Measurements from ENCODE around the gene RTN1.

The RTN1 gene

DNA sequence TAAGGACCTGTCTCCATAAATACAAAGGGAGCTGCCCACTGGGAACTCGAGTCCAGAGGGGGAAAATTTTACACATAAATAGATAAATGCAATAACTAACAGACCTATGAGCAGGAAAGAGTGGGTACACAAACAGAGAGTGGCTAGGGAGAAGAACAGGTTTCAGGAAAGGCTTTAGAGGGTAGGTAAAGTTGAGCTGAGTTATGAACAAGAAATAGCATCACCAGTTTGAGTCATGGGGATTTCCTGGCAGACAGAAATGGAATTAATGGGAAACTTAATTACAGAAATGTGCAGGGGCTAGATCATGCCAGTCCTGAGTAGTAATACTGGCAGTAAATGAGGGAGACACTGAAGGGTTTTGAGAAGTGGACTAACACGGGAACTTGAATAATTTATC lies 236.0 kb downstream of the RTN1 start:
- in situ Hi-C loops (cut with MboI; ENCODE audit: low sequenced_read_pairs), result loop anchor here (25.0 kb wide), 1 partner anchor 553 kb away; no protein-coding TSS in a partner anchor

- in situ Hi-C loops (cut with MboI; ENCODE audit: low sequenced_read_pairs), result loop anchor here (25.0 kb wide), 1 partner anchor 554 kb away; no protein-coding TSS in a partner anchor
These were observed 237.1 kb downstream of the RTN1 start for GRCh38 chr14:59633486-59633885.

- in situ Hi-C loops (cut with MboI; ENCODE audit: low sequenced_read_pairs), result loop anchor here (25.0 kb wide), 1 partner anchor 555 kb away; no protein-coding TSS in a partner anchor
These were observed 238.2 kb downstream of the RTN1 start for GRCh38 chr14:59632381-59632780.

- in situ Hi-C loops (cut with MboI; ENCODE audit: low sequenced_read_pairs), result loop anchor here (25.0 kb wide), 1 partner anchor 556 kb away; no protein-coding TSS in a partner anchor
These were observed 239.3 kb downstream of the RTN1 start for GRCh38 chr14:59631237-59631636.

DNA sequence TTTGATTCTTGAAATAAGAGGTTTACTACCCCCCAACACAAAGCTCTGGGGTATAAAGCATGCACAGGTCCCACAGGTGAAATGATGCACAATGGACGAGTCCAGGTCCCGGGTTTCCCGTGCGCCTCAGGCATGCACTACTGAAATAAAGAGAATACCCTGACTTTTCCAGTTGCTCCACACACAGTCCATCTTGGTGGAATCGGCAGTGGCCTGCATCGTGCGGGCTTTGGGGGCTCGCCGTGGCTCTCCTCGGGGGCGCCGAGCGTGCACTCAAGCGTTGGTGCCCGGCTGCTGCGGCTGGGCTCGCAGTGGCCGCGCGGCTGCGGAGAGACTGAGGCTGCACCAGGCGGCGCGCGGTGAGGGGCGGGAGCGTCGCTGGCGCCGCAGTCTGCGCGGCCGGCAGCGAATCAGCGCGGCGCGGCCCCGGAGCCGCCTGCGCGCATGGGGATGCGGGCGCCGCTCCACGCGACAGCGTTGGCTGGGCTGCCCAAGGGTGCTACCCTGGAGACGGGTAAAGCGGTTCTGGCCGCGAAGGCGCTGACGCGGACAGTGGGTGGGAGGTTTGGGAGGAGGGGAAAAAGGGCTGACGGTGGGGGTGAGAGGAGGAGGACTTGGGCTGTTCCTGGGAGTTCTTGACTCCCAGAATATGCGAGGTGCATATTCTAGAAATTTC lies 240.2 kb downstream of the RTN1 start:
- in situ Hi-C loops (cut with MboI; ENCODE audit: low sequenced_read_pairs), result loop anchor here (25.0 kb wide), 1 partner anchor 557 kb away; no protein-coding TSS in a partner anchor

DNA sequence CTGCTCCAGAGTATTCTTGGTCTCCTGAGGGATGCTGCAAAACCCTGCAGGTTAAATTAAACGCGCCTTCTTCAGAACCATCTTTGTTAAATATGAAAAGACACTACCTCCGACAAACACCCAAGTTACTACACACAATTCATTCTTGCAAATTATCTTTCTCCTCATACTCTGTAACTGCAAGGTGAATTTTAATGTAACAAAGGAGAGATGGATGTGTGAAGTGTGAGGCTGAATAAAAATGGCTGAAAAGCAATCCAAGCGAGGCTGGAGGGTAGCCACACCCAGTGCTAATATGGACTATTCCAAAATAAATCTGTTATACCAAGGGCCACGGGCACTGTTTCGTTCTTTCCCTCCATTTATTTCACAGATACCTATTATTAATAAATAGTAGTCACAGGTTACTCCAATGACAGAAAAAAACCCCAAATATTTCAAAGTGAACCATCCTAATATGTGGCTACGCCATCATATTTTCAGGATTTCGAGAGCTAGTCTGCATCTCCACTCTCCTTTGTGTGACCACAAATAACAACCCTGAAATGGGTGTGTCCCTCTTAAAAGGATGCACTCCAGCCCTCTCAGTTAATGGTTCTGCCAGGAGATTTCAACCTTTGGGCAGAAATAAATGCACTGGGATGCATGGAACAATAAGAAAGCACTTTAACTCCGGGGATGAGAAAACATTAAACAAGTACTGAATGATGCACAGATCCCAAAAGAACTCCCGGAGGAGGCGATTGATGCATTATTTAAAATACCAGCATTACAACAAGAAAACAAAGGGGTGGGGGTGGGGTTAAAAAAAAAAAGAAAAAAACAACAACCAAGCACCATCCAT lies 240.9 kb downstream of the RTN1 start:
- in situ Hi-C loops (cut with MboI; ENCODE audit: low sequenced_read_pairs), result loop anchor here (25.0 kb wide), 1 partner anchor 558 kb away; no protein-coding TSS in a partner anchor

DNA sequence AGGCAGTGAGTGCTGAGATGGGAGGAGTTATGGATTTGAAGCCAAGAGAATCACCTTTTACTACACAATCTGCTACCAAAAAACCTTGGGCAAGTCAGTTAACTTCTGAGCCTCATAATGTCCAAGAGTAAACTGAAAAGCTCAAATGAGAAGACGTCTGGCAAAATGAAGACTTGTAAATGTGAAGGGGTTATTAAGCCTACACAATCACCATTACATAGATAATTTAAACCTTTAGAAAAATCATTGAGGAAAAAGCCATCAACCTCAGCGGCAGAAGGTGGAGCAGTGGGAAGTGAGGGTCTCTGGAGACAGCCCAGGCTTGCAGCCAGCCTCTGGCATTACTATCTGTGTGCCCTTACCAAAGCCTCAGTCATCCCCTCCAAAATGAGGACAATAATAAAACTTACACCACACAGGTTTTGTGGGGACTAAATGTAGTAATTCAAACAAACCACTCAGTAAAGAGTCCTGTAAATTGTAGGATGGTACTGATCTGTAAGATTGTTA lies 243.5 kb downstream of the RTN1 start:
- in situ Hi-C loops (cut with MboI; ENCODE audit: low sequenced_read_pairs), result loop anchor here (25.0 kb wide), 1 partner anchor 560 kb away; no protein-coding TSS in a partner anchor

DNA sequence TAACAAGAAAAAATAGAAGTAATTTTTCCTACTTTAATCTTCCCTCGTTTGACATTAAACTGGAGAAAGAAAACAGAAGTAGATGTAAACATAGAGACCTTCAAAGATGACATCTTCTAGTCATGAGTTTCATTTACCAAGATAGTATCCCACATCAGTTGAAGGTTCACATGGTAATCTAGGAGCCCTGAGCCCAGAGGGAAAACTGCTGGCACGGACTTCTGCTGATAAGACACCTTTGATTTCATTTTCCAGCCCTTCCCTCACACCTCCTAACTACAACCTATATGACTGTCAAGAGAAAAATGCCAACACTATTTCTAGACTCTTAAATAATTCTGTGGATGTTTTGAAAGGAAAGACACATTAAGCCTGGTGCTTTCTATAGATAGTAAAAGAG lies 247.9 kb downstream of the RTN1 start:
- in situ Hi-C loops (cut with MboI; ENCODE audit: low sequenced_read_pairs), result no loop called here

DNA sequence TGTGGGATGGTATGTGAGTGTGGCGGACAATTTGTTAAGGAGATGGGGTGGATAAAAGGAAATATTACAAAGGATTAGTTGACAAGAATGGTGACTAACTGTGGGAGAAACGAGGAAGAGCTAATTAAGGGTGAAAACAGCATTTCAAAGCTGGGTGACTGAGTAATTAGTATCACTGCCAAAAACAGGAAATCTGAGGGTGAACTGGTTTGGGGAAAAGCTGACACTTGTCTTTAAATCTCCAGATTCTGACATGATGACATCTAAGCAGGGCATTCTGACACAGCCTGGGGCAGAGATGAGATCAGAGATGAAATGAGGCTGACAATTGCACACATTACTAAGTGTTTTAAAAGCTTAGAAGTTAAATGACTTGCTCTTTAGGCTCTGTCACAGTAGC lies 251.5 kb downstream of the RTN1 start:
- in situ Hi-C loops (cut with MboI; ENCODE audit: low sequenced_read_pairs), result no loop called here

DNA sequence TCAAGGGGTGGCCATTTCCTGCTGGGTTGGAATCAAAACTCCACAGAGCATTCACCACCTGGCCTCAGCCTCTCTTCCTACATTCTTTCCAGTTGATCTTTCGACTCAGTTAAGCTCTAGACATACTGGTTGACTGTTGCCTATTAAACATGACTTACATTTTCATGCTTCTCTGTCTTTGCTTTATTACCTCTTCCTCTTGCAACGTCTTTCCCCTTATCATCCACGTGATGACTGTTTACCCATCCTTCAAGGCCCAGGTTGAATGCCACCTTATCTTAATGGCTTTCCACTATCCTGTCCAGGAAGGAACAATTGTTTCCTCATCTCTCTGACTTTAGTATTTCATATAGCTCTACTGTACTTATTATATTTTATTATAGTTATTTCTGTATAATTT lies 269.5 kb downstream of the RTN1 start:
- in situ Hi-C loops (cut with MboI; ENCODE audit: low sequenced_read_pairs), result no loop called here

GRCh38 chr14:59600211-59600945 lies 270.2 kb downstream of the RTN1 start:
- in situ Hi-C loops (cut with MboI; ENCODE audit: low sequenced_read_pairs), result no loop called here

- in situ Hi-C loops (cut with MboI; ENCODE audit: low sequenced_read_pairs), result no loop called here
These were observed 275.5 kb downstream of the RTN1 start for GRCh38 chr14:59595071-59595470.

- in situ Hi-C loops (cut with MboI; ENCODE audit: low sequenced_read_pairs), result no loop called here
These were observed 278.8 kb downstream of the RTN1 start for GRCh38 chr14:59591641-59592370.

DNA sequence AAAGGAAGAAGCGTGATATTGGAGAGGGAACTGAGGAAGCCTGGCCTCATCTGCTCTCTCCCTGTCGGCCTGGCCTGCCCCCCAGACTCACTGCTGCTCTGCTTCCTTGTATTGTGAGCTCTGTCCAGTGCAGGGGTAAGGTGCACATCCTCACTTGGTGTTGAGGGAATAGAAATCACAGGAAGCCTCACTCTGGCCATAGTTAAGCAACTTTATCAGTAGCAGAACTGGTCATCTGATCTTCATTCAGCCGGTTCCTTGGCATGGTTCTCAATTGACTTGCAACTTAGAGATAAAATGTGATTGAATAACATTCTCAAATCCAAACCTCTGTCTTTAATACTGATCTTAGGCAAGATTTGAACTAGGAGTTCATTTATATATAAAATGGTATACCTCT lies 282.5 kb downstream of the RTN1 start:
- in situ Hi-C loops (cut with MboI; ENCODE audit: low sequenced_read_pairs), result no loop called here

DNA sequence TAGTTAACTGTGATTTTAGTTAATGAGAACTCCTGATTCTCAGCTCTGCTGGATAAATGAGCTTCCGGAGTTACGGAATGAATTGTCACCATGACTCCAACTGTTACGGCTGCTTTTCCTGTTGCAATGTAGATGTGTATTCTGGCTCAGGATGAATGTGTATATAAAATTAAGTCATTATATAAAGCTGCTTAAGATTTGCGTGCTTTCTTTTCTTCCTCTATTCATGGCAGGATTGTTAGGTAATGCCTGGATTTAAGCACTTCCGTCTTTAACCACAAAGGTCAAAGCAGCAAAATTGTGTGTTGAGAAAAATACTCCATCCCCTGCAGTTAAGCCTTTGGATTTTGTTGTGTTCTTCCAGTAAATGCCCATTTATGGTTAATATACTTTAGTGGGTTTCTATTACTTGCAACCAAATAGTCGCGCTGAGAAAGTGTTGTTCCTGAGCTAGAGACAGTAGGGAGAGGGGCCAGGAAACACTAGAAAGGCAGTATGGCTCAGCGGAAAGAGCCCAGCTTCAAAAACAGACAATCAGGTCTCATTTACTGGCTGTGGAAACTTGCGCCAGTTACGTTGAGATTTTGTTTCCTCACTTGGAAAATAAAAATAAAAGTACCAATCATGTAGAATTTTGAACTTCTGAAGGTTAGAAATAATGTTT lies 284.6 kb downstream of the RTN1 start:
- in situ Hi-C loops (cut with MboI; ENCODE audit: low sequenced_read_pairs), result no loop called here

DNA sequence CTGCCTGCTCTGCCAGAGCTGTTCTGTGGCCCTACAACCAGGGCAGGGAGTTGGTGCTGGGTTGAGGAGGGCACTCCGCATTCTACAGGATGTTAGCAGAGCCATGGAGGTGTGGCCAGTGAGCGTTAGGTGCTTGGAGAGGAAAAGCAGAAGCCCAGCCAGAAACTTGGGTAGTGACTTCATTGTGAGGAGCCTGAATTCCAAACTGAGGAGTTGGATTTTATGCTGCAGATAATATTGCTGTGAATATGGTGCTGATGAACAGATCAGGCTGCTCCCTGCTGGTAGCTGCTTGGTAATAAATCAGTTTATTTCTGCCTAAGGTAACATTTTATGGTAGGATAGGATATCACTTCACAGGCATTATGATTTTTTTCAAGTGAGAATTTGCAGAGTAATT lies 286.8 kb downstream of the RTN1 start:
- in situ Hi-C loops (cut with MboI; ENCODE audit: low sequenced_read_pairs), result no loop called here

DNA sequence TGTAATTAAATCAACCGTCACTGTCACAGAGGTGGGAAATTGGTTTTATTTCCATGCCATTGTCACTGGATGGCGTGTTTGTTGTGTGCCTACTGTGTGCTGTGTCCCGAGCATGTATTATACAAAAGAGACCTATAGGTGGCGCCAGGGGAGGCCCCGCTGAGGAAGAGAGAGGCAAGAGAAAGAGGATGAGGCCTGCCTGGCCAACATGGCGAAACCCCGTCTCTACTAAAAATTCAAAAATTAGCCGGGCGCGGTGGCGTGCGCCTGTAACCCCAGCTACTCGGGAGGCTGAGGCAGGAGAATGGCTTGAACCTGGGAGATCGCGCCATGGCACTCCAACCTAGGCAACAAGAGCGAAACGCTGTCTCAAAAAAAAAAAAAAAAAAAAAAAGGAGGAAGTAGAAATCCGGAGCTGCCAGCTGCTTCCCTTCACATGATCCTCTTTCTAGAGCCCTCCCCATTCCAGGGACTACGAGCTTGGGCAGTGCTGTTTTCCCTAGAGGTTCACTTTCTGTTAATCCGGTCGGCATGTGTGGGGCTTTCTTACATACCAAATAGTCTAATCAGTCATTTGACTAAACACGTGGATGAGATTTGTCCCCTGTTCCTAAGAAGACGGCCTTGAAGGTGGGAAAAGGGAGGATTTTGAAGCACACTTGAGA lies 287.6 kb downstream of the RTN1 start:
- in situ Hi-C loops (cut with MboI; ENCODE audit: low sequenced_read_pairs), result no loop called here

DNA sequence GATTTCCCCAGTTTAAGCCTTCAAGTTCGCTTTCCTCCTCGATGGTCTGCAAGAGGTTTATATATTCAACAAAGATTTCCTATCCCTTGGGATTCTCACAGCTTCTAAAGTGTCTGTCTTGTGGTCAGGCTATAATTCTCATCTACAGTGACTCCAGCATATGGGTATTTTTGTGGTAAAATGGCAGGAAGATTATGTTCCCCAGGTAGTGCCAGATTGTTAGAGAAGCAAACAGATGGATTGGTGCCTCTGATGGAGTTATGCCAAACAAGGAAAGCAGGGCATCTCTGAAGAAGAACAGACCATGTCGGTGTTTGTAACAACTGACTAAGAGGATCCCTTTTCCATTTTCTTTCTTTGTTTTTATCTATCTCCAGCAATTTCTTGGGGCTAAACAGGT lies 288.4 kb downstream of the RTN1 start:
- in situ Hi-C loops (cut with MboI; ENCODE audit: low sequenced_read_pairs), result no loop called here

DNA sequence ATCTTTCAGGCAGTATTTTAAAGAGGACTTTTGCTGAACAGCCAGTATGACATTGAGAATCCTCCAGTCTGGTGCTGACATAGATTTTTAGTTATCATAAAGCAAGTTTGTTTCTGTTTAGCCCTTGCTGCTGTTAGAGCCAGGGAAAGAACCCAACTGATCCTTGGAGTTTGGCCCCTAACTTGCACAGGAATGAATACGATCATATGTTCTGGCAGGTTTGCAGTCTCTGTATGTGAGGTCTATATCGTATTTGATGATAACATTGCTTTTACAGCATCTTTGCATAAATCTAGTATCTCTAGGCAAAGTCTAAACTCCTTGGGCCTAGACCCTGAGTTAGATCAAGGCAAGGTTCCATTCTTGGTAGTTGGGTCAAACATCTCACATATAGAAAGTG lies 289.7 kb downstream of the RTN1 start:
- in situ Hi-C loops (cut with MboI; ENCODE audit: low sequenced_read_pairs), result no loop called here
